SK-N-SH (cell line): ENCODE measurements around the gene AMMECR1L. TPM values are rescaled to one million over a fixed set of nuclear protein-coding genes. Genes with fewer than 3 reads are reported as not detected.

Source experiments
- CTCF ChIA-PET: fragments of 300-600, 350-600 bp; formaldehyde crosslinking; extraction: SDS; loops from one replicate; lab custom pipeline; 2021; lab: Yijun Ruan, JAX
- POLR2A ChIA-PET: fragments of 350-600 bp; sonication (Branson Sonifier 250); formaldehyde crosslinking; extraction: SDS; loops from one replicate; lab custom pipeline; 2020; ENCODE audit warnings: antibody characterized with exemption, inconsistent platforms; lab: Yijun Ruan, JAX
- DNase-seq: peaks from one replicate; pipeline ENCODE4 v3.0.0; 2012
- H2AFZ ChIP-seq: fragments of 200-600 bp; sonication (generic); 2 replicates; pipeline ENCODE4 v1.8.1; 2016; ENCODE audit warnings: antibody characterized with exemption, mild to moderate bottlenecking, low read depth
- H3F3A ChIP-seq: fragments of 200-600 bp; sonication (generic); replicated peaks from 2 replicates; pipeline ENCODE3; 2016; ENCODE audit warnings: antibody characterized with exemption, mild to moderate bottlenecking; ENCODE audit not compliant: insufficient read depth
- H3K27ac ChIP-seq, 2 experiments: fragments of 200-500 bp in 1 of 2; fragments of 200-600 bp in 1 of 2; sonication (Bioruptor generic) in 1 of 2; sonication (generic), shearing (Covaris generic) in 1 of 2; 2 replicates each; pipeline versions ENCODE4 v1.5.1 to v1.6.1; 2014 to 2016; ENCODE audit warnings: low read depth in 2 of 2, inconsistent platforms in 1 of 2, low read length in 1 of 2, mild to moderate bottlenecking in 1 of 2, mixed read lengths in 1 of 2
- H3K27me3 ChIP-seq: fragments of 200-600 bp; sonication (generic), shearing (Covaris generic); 2 replicates; pipeline ENCODE4 v1.6.1; 2016; ENCODE audit warnings: mixed run types; ENCODE audit not compliant: insufficient read depth
- H3K36me3 ChIP-seq, 2 experiments: fragments of 200-500 bp in 1 of 2; fragments of 200-600 bp in 1 of 2; sonication (Bioruptor generic) in 1 of 2; sonication (generic) in 1 of 2; replicated peaks in 1 of 2; 2 replicates each; pipeline versions ENCODE3 to v1.5.1; 2014 to 2016; ENCODE audit warnings: low read length in 1 of 2, mild to moderate bottlenecking in 1 of 2; ENCODE audit not compliant: insufficient read depth in 2 of 2, control insufficient read depth in 1 of 2
- H3K4me1 ChIP-seq, 2 experiments: fragments of 200-500 bp in 1 of 2; fragments of 200-600 bp in 1 of 2; sonication (Bioruptor generic) in 1 of 2; sonication (generic), shearing (Covaris generic) in 1 of 2; 2 replicates each; pipeline versions ENCODE4 v1.5.1 to v1.6.1; 2014 to 2016; ENCODE audit warnings: low read depth in 1 of 2, low read length in 1 of 2, mixed run types in 1 of 2; ENCODE audit not compliant: insufficient read depth in 2 of 2, control insufficient read depth in 1 of 2
- H3K4me2 ChIP-seq: fragments of 200-600 bp; sonication (generic), shearing (Covaris generic); 2 replicates; pipeline ENCODE4 v1.6.1; 2017; ENCODE audit warnings: mixed run types
- H3K4me3 ChIP-seq, 2 experiments: fragments of 200-500 bp in 1 of 2; fragments of 200-600 bp in 1 of 2; sonication (Bioruptor generic) in 1 of 2; sonication (generic), shearing (Covaris generic) in 1 of 2; 2 replicates each; pipeline versions ENCODE4 v1.5.1 to v1.8.1; 2014 to 2016; ENCODE audit warnings: low read depth in 2 of 2, inconsistent platforms in 1 of 2, low read length in 1 of 2, mild to moderate bottlenecking in 1 of 2, mixed read lengths in 1 of 2, moderate library complexity in 1 of 2
- H3K79me2 ChIP-seq: fragments of 200-600 bp; sonication (generic); 2 replicates; pipeline ENCODE4 v1.8.1; 2017; ENCODE audit warnings: mild to moderate bottlenecking; ENCODE audit not compliant: insufficient read depth
- H3K9ac ChIP-seq: fragments of 200-600 bp; sonication (generic); 2 replicates; pipeline ENCODE4 v1.6.1; 2017; ENCODE audit warnings: mixed run types
- H3K9me2 ChIP-seq: fragments of 200-600 bp; sonication (generic); 2 replicates; pipeline ENCODE4 v1.6.1; 2017; ENCODE audit warnings: mixed run types
- H3K9me3 ChIP-seq: fragments of 200-600 bp; sonication (generic); 2 replicates; pipeline ENCODE4 v1.6.1; 2017; ENCODE audit warnings: mixed run types, mild to moderate bottlenecking, moderate library complexity
- H4K20me1 ChIP-seq: fragments of 200-600 bp; sonication (generic); 2 replicates; pipeline ENCODE4 v1.6.1; 2017; ENCODE audit warnings: mild to moderate bottlenecking, mixed run types; ENCODE audit not compliant: insufficient read depth
- CTCF ChIP-seq: fragments of 200-600 bp; sonication (generic); IDR thresholded peaks from 2 replicates; pipeline ENCODE4 v1.6.1; 2017; ENCODE audit warnings: antibody characterized with exemption, mild to moderate bottlenecking, moderate library complexity
- ELF1 ChIP-seq: IDR thresholded peaks from 2 replicates; pipeline ENCODE4 v1.4.0; 2012
- EP300 ChIP-seq, 2 experiments: IDR thresholded peaks; 2 replicates each; pipeline versions ENCODE4 v1.4.0 to v1.6.1; 2012; ENCODE audit warnings: borderline replicate concordance in 1 of 2, low read depth in 1 of 2, low read length in 1 of 2
- GABPA ChIP-seq: IDR thresholded peaks from 2 replicates; pipeline ENCODE4 v1.4.0; 2012; ENCODE audit warnings: low read depth, mild to moderate bottlenecking
- JUND ChIP-seq: IDR thresholded peaks from 2 replicates; pipeline ENCODE4 v1.4.0; 2012
- MXI1 ChIP-seq: IDR thresholded peaks from 2 replicates; pipeline ENCODE4 v1.6.1; 2012; ENCODE audit warnings: mild to moderate bottlenecking, low read depth, low read length, improper control_type of control experiment
- NRF1 ChIP-seq: IDR thresholded peaks from 2 replicates; pipeline ENCODE4 v1.6.1; 2012; ENCODE audit warnings: low read depth, mild to moderate bottlenecking, low read length
- PBX3 ChIP-seq: IDR thresholded peaks from 2 replicates; pipeline ENCODE4; 2012
- POLR2AphosphoS5 ChIP-seq: IDR thresholded peaks from 2 replicates; pipeline ENCODE4 v1.6.1; 2012; ENCODE audit warnings: low read depth, low read length
- RAD21 ChIP-seq: IDR thresholded peaks from 2 replicates; pipeline ENCODE4 v1.6.1; 2012; ENCODE audit warnings: mild to moderate bottlenecking, low read length
- REST ChIP-seq: IDR thresholded peaks from 2 replicates; pipeline ENCODE4 v1.6.1; 2012; ENCODE audit warnings: mild to moderate bottlenecking, low read depth, low read length, moderate library complexity
- RFX5 ChIP-seq: IDR thresholded peaks from 2 replicates; pipeline ENCODE4 v1.6.1; 2012; ENCODE audit warnings: mild to moderate bottlenecking, improper control_type of control experiment, low read length
- RXRA ChIP-seq: IDR thresholded peaks from 2 replicates; pipeline ENCODE4 v1.4.0; 2012; ENCODE audit warnings: low read depth, mild to moderate bottlenecking, borderline replicate concordance
- SIN3A ChIP-seq: IDR thresholded peaks from 2 replicates; pipeline ENCODE4 v1.6.1; 2012; ENCODE audit warnings: low read depth, mild to moderate bottlenecking, low read length, moderate library complexity, borderline replicate concordance
- YY1 ChIP-seq: IDR thresholded peaks from 2 replicates; pipeline ENCODE4 v1.4.0; 2012; ENCODE audit warnings: low read depth, mild to moderate bottlenecking
- ZBTB33 ChIP-seq: IDR thresholded peaks from 2 replicates; pipeline ENCODE4 v1.4.0; 2012; ENCODE audit warnings: low read depth, borderline replicate concordance
- WGBS: methylation state at CpG from one replicate; pipeline ENCODE4 v1.1.6; 2017; ENCODE audit warnings: low lambda C conversion rate; 5-methylcytosine and 5-hydroxymethylcytosine counted together
- polyA plus RNA-seq, 3 experiments: library from polyadenylated mRNA; depleted of rRNA; stranded (reverse); fragments of >200 nt; gene quantifications; 2 replicates each; pipeline ENCODE4 v1.2.3, GENCODE V29; 2012

Gene AMMECR1L
- polyA plus RNA-seq, 1 of the 3 experiments (the other 2 are of a cell fraction), result 11.0 TPM

GRCh38 chr2:127820080-127820668 is 65.6 kb downstream of the AMMECR1L start (continued):
- TF ChIP-seq YY1 (no peak), POLR2AphosphoS5 (no peak)

GRCh38 chr2:127818794-127819425 is 66.8 kb downstream of the AMMECR1L start:
- H3K9me3 ChIP-seq, result no peaks in the 10 kb centered on the region
- no peak for DNase-seq
- ChIA-PET CTCF (no interaction called here), POLR2A (no interaction called here)
- no peak overlapping the region for H2AFZ ChIP-seq
- H3K27me3 ChIP-seq, result peaks cover 18% of the 10 kb centered on the region; the same call in 1 of the 2 replicates
- H3K4me2 ChIP-seq, result no peak overlapping the region
- WGBS, result 42% methylated on average over 8 of the region's 8 CpGs
- no peaks in the 10 kb centered on the region for H3K9me2 ChIP-seq
- no peak overlapping the region for H3K27ac ChIP-seq
- H3K9ac ChIP-seq, result no peak overlapping the region
- H3K4me1 ChIP-seq, result no peaks in the 10 kb centered on the region
- no peaks in the 10 kb centered on the region for H3K79me2 ChIP-seq
- no peak for TF ChIP-seq RXRA
- no peak for TF ChIP-seq SIN3A
- TF ChIP-seq ZBTB33, result no peak
- no peak for TF ChIP-seq ELF1
- TF ChIP-seq MXI1, result no peak
- TF ChIP-seq CTCF, result no peak
- no peak for TF ChIP-seq EP300 (IDR thresholded peaks at IDR 0.05; ENCODE audit: borderline replicate concordance in 1 of 2, low read depth in 1 of 2, low read length in 1 of 2)
- TF ChIP-seq RAD21, result no peak
- no peak for TF ChIP-seq NRF1
- no peak overlapping the region for H3K4me3 ChIP-seq
- H3F3A ChIP-seq, result no peaks in the 10 kb centered on the region
- H3K36me3 ChIP-seq, result no peaks in the 10 kb centered on the region
- no peaks in the 10 kb centered on the region for H4K20me1 ChIP-seq

- no peak for DNase-seq
- Histone ChIP-seq H2AFZ (no peak overlapping the region), H3K9me2 (no peaks in the 10 kb centered on the region), H3K4me3 (no peak overlapping the region), H3K9me3 (no peaks in the 10 kb centered on the region), H4K20me1 (no peaks in the 10 kb centered on the region), H3K9ac (no peak overlapping the region), H3K27ac (no peak overlapping the region), H3K4me1 (no peaks in the 10 kb centered on the region), H3K4me2 (no peak overlapping the region), H3K27me3 (peaks cover 18% of the 10 kb centered on the region; the same call in 1 of the 2 replicates), H3K79me2 (no peaks in the 10 kb centered on the region), H3F3A (no peaks in the 10 kb centered on the region), H3K36me3 (no peaks in the 10 kb centered on the region)
- POLR2A ChIA-PET, result no interaction called here
- 30% methylated on average over 5 of the region's 5 CpGs for WGBS
- TF ChIP-seq GABPA (no peak), REST (no peak), JUND (no peak), SIN3A (no peak), PBX3 (no peak), RFX5 (no peak)
- CTCF ChIA-PET, result no interaction called here
These were observed 67.5 kb downstream of the AMMECR1L start for GRCh38 chr2:127818241-127818640.
